ENCODE data around the gene CEPT1. TPM values are rescaled to one million over a fixed set of nuclear protein-coding genes. Genes with fewer than 3 reads are reported as not detected.

The CEPT1 gene
- total RNA-seq, 4 donors from 2014 or later = 38.6 to 61.0 (median 40.2) TPM

DNA sequence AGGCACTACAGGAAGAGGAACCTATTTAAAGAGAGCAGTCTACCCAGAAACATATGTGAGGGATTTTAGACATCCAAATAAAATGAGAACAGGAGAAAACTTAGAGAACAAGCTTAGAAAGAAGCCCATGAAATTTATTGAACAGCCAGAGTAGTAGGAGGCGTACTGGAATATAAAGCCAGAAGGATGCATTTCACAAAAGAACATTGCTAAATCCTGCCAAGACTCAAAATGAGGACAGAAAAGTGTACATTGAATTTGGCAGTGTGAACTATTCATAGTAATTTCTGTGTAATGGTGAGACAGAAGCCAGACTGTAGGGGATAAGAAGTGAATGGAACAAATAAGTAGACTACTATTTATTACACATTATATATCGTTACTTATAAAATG, 22.5 kb downstream of the CEPT1 start:
- TF ChIP-seq CTCF (IDR thresholded peaks at IDR 0.05) = no peak
- DNase-seq (ENCODE audit: low spot score) = no peak
- no peak for ATAC-seq (ENCODE audit: low FRiP score)

DNA sequence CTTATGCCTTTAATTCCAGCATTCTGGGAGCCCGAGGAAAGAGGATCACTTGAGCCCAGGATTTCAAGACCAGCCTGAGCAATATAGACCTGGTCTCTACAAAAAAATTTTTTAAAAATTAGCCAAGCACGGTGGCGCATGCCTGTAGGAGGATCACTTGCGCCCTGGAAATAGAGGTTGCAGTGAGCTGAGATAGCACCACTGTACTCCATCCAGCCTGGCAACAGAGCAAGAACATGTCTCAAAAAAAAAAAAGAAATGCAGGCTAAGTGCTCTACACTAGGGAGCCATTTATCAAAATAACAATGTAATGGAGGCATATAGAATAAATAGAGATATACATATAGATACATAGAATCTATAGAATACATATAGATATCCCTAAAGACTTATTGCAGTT, 23.3 kb downstream of the CEPT1 start:
- no peak for TF ChIP-seq CTCF (IDR thresholded peaks at IDR 0.05)
- DNase-seq (ENCODE audit: low spot score) (no peak), ATAC-seq (ENCODE audit: low FRiP score) (no peak)

GRCh38 chr1:111164151-111164550, 24.1 kb downstream of the CEPT1 start:
- ATAC-seq (ENCODE audit: low FRiP score) (no peak), DNase-seq (ENCODE audit: low spot score) (no peak)
- no peak for TF ChIP-seq CTCF (IDR thresholded peaks at IDR 0.05)

DNA sequence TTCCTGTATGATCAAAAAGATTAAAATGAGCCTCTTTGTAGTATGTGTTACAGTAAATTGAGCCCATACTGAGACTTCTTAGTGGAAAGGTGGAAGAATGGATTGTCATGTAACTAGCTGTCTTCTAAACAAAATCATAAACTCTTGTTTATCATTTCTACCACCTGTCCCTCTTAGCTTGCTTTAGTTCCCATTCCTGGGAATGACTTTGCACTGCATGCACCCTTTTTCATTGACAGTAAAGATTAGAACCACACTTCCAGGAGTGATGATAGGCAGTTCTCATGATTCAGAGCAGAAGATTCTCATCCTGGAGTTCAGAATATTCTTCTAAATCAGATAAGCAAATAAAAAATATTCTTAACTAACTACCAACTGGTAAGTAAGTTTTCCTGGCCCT, 32.4 kb downstream of the CEPT1 start:
- ATAC-seq (ENCODE audit: low FRiP score) (no peak), DNase-seq (ENCODE audit: low spot score) (no peak)
- TF ChIP-seq CTCF (IDR thresholded peaks at IDR 0.05) = no peak

DNA sequence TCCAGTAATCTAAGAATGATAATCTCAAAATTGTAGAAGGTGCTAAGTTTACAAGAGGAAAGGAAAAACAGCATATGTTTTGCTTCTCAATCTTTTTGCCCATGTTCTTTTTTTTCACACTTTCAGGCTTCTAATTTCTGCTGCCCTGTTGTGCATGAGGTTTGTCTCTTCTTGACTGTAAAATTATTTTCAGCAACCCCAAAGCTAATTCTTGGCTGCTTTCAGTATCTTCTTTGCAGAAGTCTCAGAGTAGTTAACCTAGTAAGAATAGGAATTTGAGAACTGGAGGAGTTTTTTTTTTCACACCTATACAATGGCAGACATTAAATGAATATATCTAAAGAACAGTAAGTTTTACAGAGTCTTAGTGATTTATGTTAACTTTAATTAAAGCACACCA, 34.0 kb downstream of the CEPT1 start:
- no peak for TF ChIP-seq CTCF (IDR thresholded peaks at IDR 0.05)
- ATAC-seq (ENCODE audit: low FRiP score) = no peak
- no peak for DNase-seq (ENCODE audit: low spot score)

DNA sequence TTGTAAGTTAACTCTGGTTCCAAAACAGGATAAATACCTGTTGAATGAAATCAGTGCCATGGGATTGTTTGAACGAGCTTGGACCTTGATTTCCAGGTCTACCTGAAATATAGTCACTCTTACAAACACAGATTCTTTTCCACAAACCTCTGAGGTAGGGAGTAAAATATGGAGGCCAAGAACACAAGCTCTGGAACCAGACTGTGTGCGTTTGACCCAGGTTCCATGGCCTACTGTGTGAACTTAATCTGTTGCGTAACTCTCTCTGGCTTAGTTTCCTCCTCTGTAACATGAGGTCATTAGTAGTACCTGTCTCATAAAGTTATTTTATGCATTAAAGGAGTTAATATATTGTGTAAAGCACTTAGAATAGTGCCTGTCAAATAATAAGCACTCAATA, 35.3 kb downstream of the CEPT1 start:
- ATAC-seq (ENCODE audit: low FRiP score) = no peak
- DNase-seq (ENCODE audit: low spot score) = no peak
- TF ChIP-seq CTCF (IDR thresholded peaks at IDR 0.05) = no peak

GRCh38 chr1:111176678-111177077, 36.7 kb downstream of the CEPT1 start:
- DNase-seq (ENCODE audit: low spot score) (no peak), ATAC-seq (ENCODE audit: low FRiP score) (no peak)
- TF ChIP-seq CTCF (IDR thresholded peaks at IDR 0.05) = no peak
